H1 (cell line): Measurements from ENCODE around the gene CRYBB3. TPM values are rescaled to one million over a fixed set of nuclear protein-coding genes. Genes with fewer than 3 reads are reported as not detected.

Source experiments
- CTCF ChIP-seq, 3 experiments: IDR thresholded peaks; 1 replicate in 2 of 3; 2 replicates in 1 of 3; pipeline versions ENCODE4 v1.5.1 to v1.6.1; 2011; ENCODE audit warnings: low read length in 3 of 3, mild to moderate bottlenecking in 3 of 3, inconsistent platforms in 2 of 3, low read depth in 1 of 3, moderate library complexity in 1 of 3; ENCODE audit not compliant: insufficient read depth in 1 of 3; ENCODE audit errors: control extremely low read depth in 1 of 3
- EZH2 ChIP-seq: fragments of 200-600 bp; sonication (generic); IDR thresholded peaks from 2 replicates; pipeline ENCODE4 v1.7.1; 2012; ENCODE audit warnings: low read depth, mild to moderate bottlenecking, moderate library complexity, low read length, inconsistent platforms; ENCODE audit not compliant: severe bottlenecking
- FOSL1 ChIP-seq: IDR thresholded peaks from 2 replicates; pipeline ENCODE4 v1.6.1; 2011; ENCODE audit warnings: mild to moderate bottlenecking, low read depth, low read length, moderate library complexity; ENCODE audit not compliant: insufficient read depth
- NANOG ChIP-seq: IDR thresholded peaks from 2 replicates; pipeline ENCODE4 v1.6.1; 2011; ENCODE audit warnings: low read length, low read depth, mild to moderate bottlenecking, inconsistent platforms; ENCODE audit not compliant: insufficient read depth, poor library complexity, severe bottlenecking
- RBBP5 ChIP-seq: IDR thresholded peaks from 2 replicates; pipeline ENCODE4 v1.7.1; 2012; ENCODE audit warnings: low read depth, mild to moderate bottlenecking, inconsistent platforms, low read length, moderate library complexity, borderline replicate concordance
- RFX5 ChIP-seq: IDR thresholded peaks from 2 replicates; pipeline ENCODE4 v1.6.1; 2011; ENCODE audit warnings: low read depth, low read length, improper control_type of control experiment, borderline replicate concordance
- SP1 ChIP-seq: IDR thresholded peaks from 2 replicates; pipeline ENCODE4 v1.6.1; 2011; ENCODE audit warnings: low read depth, low read length
- TAF7 ChIP-seq: optimal IDR thresholded peaks from 2 replicates; pipeline ENCODE3; 2011; ENCODE audit warnings: low read depth, mild to moderate bottlenecking, inconsistent platforms, low read length, moderate library complexity, borderline replicate concordance
- YY1 ChIP-seq: IDR thresholded peaks from 2 replicates; pipeline ENCODE4 v1.6.1; 2011; ENCODE audit warnings: low read depth, mild to moderate bottlenecking, low read length
- polyA plus RNA-seq, 7 experiments: library from polyadenylated mRNA; depleted of rRNA in 3 of 7; stranded (reverse) in 5 of 7; unstranded in 2 of 7; fragments of >200 nt in 5 of 7; fragments of 200-250 nt in 2 of 7; gene quantifications; 1 replicate in 5 of 7; 2 replicates in 1 of 7; 4 replicates in 1 of 7; pipeline versions ENCODE4 v1.2.1 to v1.2.3, GENCODE V29; 2011 to 2013; ENCODE audit warnings: missing spikeins in 2 of 7, mixed read lengths in 2 of 7
- total RNA-seq: library from RNA; stranded (reverse); fragmentation: NEBNext Ultra II Directional; extraction: Animal tissue kit (Norgen Biotek cat#: 25700); gene quantifications from 2 replicates; pipeline ENCODE4 v1.2.1, GENCODE V29; 2021

The CRYBB3 gene
- total and polyA plus RNA-seq, 2 of the 8 experiments (the other 6 are each of a cell fraction or from before 2014, with no cell fraction given), result 0.44 to 0.58 TPM

- TF ChIP-seq CTCF (IDR thresholded peaks at IDR 0.05; ENCODE audit: control extremely low read depth in 1 of 3, insufficient read depth in 1 of 3, low read depth in 1 of 3, low read length in 3 of 3), result no peak
- no peak for TF ChIP-seq EZH2
- TF ChIP-seq YY1, result no peak
- no peak for TF ChIP-seq FOSL1
- no peak for TF ChIP-seq RFX5
- TF ChIP-seq SP1, result no peak
- TF ChIP-seq TAF7, result no peak
- no peak for TF ChIP-seq RBBP5
- TF ChIP-seq NANOG, result no peak
- TF ChIP-seq, all 59 proteins: peak for 0
These were observed 31.6 kb upstream of the CRYBB3 start (continued) for GRCh38 chr22:25167834-25168601.
